SK-N-SH (cell line): ENCODE results near the gene MAEA. TPM values are rescaled to one million over a fixed set of nuclear protein-coding genes. Genes with fewer than 3 reads are reported as not detected.

Experiments used
- CTCF ChIA-PET: fragments of 300-600, 350-600 bp; formaldehyde crosslinking; extraction: SDS; loops from one replicate; lab custom pipeline; 2021; lab: Yijun Ruan, JAX
- POLR2A ChIA-PET: fragments of 350-600 bp; sonication (Branson Sonifier 250); formaldehyde crosslinking; extraction: SDS; loops from one replicate; lab custom pipeline; 2020; ENCODE audit warnings: antibody characterized with exemption, inconsistent platforms; lab: Yijun Ruan, JAX
- DNase-seq: peaks from one replicate; pipeline ENCODE4 v3.0.0; 2012
- H2AFZ ChIP-seq: fragments of 200-600 bp; sonication (generic); 2 replicates; pipeline ENCODE4 v1.8.1; 2016; ENCODE audit warnings: antibody characterized with exemption, mild to moderate bottlenecking, low read depth
- H3F3A ChIP-seq: fragments of 200-600 bp; sonication (generic); replicated peaks from 2 replicates; pipeline ENCODE3; 2016; ENCODE audit warnings: antibody characterized with exemption, mild to moderate bottlenecking; ENCODE audit not compliant: insufficient read depth
- H3K27ac ChIP-seq, 2 experiments: fragments of 200-500 bp in 1 of 2; fragments of 200-600 bp in 1 of 2; sonication (Bioruptor generic) in 1 of 2; sonication (generic), shearing (Covaris generic) in 1 of 2; 2 replicates each; pipeline versions ENCODE4 v1.5.1 to v1.6.1; 2014 to 2016; ENCODE audit warnings: low read depth in 2 of 2, inconsistent platforms in 1 of 2, low read length in 1 of 2, mild to moderate bottlenecking in 1 of 2, mixed read lengths in 1 of 2
- H3K27me3 ChIP-seq: fragments of 200-600 bp; sonication (generic), shearing (Covaris generic); 2 replicates; pipeline ENCODE4 v1.6.1; 2016; ENCODE audit warnings: mixed run types; ENCODE audit not compliant: insufficient read depth
- H3K36me3 ChIP-seq, 2 experiments: fragments of 200-500 bp in 1 of 2; fragments of 200-600 bp in 1 of 2; sonication (Bioruptor generic) in 1 of 2; sonication (generic) in 1 of 2; replicated peaks in 1 of 2; 2 replicates each; pipeline versions ENCODE3 to v1.5.1; 2014 to 2016; ENCODE audit warnings: low read length in 1 of 2, mild to moderate bottlenecking in 1 of 2; ENCODE audit not compliant: insufficient read depth in 2 of 2, control insufficient read depth in 1 of 2
- H3K4me1 ChIP-seq, 2 experiments: fragments of 200-500 bp in 1 of 2; fragments of 200-600 bp in 1 of 2; sonication (Bioruptor generic) in 1 of 2; sonication (generic), shearing (Covaris generic) in 1 of 2; 2 replicates each; pipeline versions ENCODE4 v1.5.1 to v1.6.1; 2014 to 2016; ENCODE audit warnings: low read depth in 1 of 2, low read length in 1 of 2, mixed run types in 1 of 2; ENCODE audit not compliant: insufficient read depth in 2 of 2, control insufficient read depth in 1 of 2
- H3K4me2 ChIP-seq: fragments of 200-600 bp; sonication (generic), shearing (Covaris generic); 2 replicates; pipeline ENCODE4 v1.6.1; 2017; ENCODE audit warnings: mixed run types
- H3K4me3 ChIP-seq, 2 experiments: fragments of 200-500 bp in 1 of 2; fragments of 200-600 bp in 1 of 2; sonication (Bioruptor generic) in 1 of 2; sonication (generic), shearing (Covaris generic) in 1 of 2; 2 replicates each; pipeline versions ENCODE4 v1.5.1 to v1.8.1; 2014 to 2016; ENCODE audit warnings: low read depth in 2 of 2, inconsistent platforms in 1 of 2, low read length in 1 of 2, mild to moderate bottlenecking in 1 of 2, mixed read lengths in 1 of 2, moderate library complexity in 1 of 2
- H3K79me2 ChIP-seq: fragments of 200-600 bp; sonication (generic); 2 replicates; pipeline ENCODE4 v1.8.1; 2017; ENCODE audit warnings: mild to moderate bottlenecking; ENCODE audit not compliant: insufficient read depth
- H3K9ac ChIP-seq: fragments of 200-600 bp; sonication (generic); 2 replicates; pipeline ENCODE4 v1.6.1; 2017; ENCODE audit warnings: mixed run types
- H3K9me2 ChIP-seq: fragments of 200-600 bp; sonication (generic); 2 replicates; pipeline ENCODE4 v1.6.1; 2017; ENCODE audit warnings: mixed run types
- H3K9me3 ChIP-seq: fragments of 200-600 bp; sonication (generic); 2 replicates; pipeline ENCODE4 v1.6.1; 2017; ENCODE audit warnings: mixed run types, mild to moderate bottlenecking, moderate library complexity
- H4K20me1 ChIP-seq: fragments of 200-600 bp; sonication (generic); 2 replicates; pipeline ENCODE4 v1.6.1; 2017; ENCODE audit warnings: mild to moderate bottlenecking, mixed run types; ENCODE audit not compliant: insufficient read depth
- EP300 ChIP-seq, 2 experiments: IDR thresholded peaks; 2 replicates each; pipeline versions ENCODE4 v1.4.0 to v1.6.1; 2012; ENCODE audit warnings: borderline replicate concordance in 1 of 2, low read depth in 1 of 2, low read length in 1 of 2
- GATA2 ChIP-seq: sonication (generic); formaldehyde crosslinking; IDR thresholded peaks from 2 replicates; pipeline ENCODE4 v1.5.0; 2020; ENCODE audit warnings: mild to moderate bottlenecking, missing genetic modification reagents
- MEF2A ChIP-seq: IDR thresholded peaks from 2 replicates; pipeline ENCODE4 v1.4.0; 2012; ENCODE audit warnings: low read depth, borderline replicate concordance
- MXI1 ChIP-seq: IDR thresholded peaks from 2 replicates; pipeline ENCODE4 v1.6.1; 2012; ENCODE audit warnings: mild to moderate bottlenecking, low read depth, low read length, improper control_type of control experiment
- RAD21 ChIP-seq: IDR thresholded peaks from 2 replicates; pipeline ENCODE4 v1.6.1; 2012; ENCODE audit warnings: mild to moderate bottlenecking, low read length
- RCOR1 ChIP-seq: fragments of 150-350 bp; IDR thresholded peaks from 2 replicates; pipeline ENCODE4 v1.6.1; 2017; ENCODE audit warnings: antibody characterized with exemption, low read length
- RXRA ChIP-seq: IDR thresholded peaks from 2 replicates; pipeline ENCODE4 v1.4.0; 2012; ENCODE audit warnings: low read depth, mild to moderate bottlenecking, borderline replicate concordance
- TCF12 ChIP-seq: IDR thresholded peaks from 2 replicates; pipeline ENCODE4 v1.4.0; 2012
- WGBS: methylation state at CpG from one replicate; pipeline ENCODE4 v1.1.6; 2017; ENCODE audit warnings: low lambda C conversion rate; 5-methylcytosine and 5-hydroxymethylcytosine counted together
- polyA plus RNA-seq, 3 experiments: library from polyadenylated mRNA; depleted of rRNA; stranded (reverse); fragments of >200 nt; gene quantifications; 2 replicates each; pipeline ENCODE4 v1.2.3, GENCODE V29; 2012
- TF ChIP-seq, protein P1 (sequence below): IDR thresholded peaks from 2 replicates; pipeline ENCODE4; 2012
- TF ChIP-seq, protein P2 (sequence below): IDR thresholded peaks from 2 replicates; pipeline ENCODE4 v1.4.0; 2012; ENCODE audit warnings: low read depth, borderline replicate concordance
- TF ChIP-seq, protein P3 (sequence below): IDR thresholded peaks from 2 replicates; pipeline ENCODE4 v1.4.0; 2012; ENCODE audit warnings: low read depth
- TF ChIP-seq, protein P4 (sequence below): fragments of 200-600 bp; sonication (generic); IDR thresholded peaks from 2 replicates; pipeline ENCODE4 v1.6.1; 2017; ENCODE audit warnings: antibody characterized with exemption, mild to moderate bottlenecking, moderate library complexity

The MAEA gene
- polyA plus RNA-seq, 1 of the 3 experiments (the other 2 are of a cell fraction), result 128 TPM

DNA sequence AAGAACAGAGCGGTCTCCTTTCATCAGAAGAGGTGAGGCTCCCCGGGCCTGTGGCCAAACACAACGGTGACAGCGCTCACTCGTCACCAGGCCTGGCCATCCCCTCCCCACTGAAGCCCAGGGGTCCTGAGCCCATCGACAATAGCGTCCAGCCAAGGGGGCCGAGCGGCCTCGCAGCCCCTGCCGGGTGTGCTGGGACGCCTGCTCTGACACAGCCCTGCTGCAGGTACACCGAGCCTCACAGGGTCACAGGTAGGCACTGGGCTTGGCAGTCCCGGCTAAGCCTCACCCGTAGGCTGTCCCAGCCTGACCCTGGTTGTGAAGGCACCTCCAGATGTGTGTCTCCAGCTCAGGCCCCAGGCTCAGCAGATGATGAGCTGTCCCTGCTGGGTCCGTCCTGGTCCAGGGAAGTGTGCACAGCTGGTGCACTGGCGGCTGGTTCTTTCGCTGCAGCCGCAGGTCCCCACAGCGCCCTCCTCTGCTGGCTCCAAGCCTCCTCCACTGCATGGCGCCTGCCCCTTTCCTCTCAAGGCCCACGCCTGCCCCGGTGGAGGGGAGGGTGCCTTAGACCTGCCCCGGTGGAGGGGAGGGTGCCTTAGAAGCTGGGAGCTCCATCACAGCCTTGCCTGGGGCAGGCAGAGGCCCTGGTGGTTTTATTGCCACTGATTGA is 78.9 kb downstream of the MAEA start:
- ChIA-PET CTCF (interaction anchor here (0.8 to 3.9 kb wide), 4 partner anchors 12 to 144 kb away, joined by 3 to 18 read pairs (median 4); partner anchors contain the start of gene MAEA), POLR2A (no interaction called here)
- Histone ChIP-seq H3K4me3 (no peak overlapping the region), H3K36me3 (peaks cover 9 to 40% of the 10 kb centered on the region in 2 experiments), H4K20me1 (no peaks in the 10 kb centered on the region), H3F3A (no peaks in the 10 kb centered on the region), H3K4me2 (no peak overlapping the region), H2AFZ (no peak overlapping the region), H3K27ac (no peak overlapping the region), H3K79me2 (no peaks in the 10 kb centered on the region), H3K4me1 (no peaks in the 10 kb centered on the region; a peak in 1 of 4 replicates), H3K9me2 (no peaks in the 10 kb centered on the region), H3K9ac (no peak overlapping the region), H3K9me3 (no peaks in the 10 kb centered on the region), H3K27me3 (no peaks in the 10 kb centered on the region)
- 97% methylated on average over 4 of the region's 24 CpGs for WGBS
- peak; percentile 32 for DNase-seq
- TF ChIP-seq, protein P1, sequence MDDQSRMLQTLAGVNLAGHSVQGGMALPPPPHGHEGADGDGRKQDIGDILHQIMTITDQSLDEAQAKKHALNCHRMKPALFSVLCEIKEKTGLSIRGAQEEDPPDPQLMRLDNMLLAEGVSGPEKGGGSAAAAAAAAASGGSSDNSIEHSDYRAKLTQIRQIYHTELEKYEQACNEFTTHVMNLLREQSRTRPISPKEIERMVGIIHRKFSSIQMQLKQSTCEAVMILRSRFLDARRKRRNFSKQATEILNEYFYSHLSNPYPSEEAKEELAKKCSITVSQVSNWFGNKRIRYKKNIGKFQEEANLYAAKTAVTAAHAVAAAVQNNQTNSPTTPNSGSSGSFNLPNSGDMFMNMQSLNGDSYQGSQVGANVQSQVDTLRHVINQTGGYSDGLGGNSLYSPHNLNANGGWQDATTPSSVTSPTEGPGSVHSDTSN, result no peak
- TF ChIP-seq, protein P2, sequence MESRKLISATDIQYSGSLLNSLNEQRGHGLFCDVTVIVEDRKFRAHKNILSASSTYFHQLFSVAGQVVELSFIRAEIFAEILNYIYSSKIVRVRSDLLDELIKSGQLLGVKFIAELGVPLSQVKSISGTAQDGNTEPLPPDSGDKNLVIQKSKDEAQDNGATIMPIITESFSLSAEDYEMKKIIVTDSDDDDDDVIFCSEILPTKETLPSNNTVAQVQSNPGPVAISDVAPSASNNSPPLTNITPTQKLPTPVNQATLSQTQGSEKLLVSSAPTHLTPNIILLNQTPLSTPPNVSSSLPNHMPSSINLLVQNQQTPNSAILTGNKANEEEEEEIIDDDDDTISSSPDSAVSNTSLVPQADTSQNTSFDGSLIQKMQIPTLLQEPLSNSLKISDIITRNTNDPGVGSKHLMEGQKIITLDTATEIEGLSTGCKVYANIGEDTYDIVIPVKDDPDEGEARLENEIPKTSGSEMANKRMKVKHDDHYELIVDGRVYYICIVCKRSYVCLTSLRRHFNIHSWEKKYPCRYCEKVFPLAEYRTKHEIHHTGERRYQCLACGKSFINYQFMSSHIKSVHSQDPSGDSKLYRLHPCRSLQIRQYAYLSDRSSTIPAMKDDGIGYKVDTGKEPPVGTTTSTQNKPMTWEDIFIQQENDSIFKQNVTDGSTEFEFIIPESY, result no peak
- TF ChIP-seq, protein P3, sequence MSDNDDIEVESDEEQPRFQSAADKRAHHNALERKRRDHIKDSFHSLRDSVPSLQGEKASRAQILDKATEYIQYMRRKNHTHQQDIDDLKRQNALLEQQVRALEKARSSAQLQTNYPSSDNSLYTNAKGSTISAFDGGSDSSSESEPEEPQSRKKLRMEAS, result no peak
- TF ChIP-seq TCF12 (no peak), EP300 (IDR thresholded peaks at IDR 0.05; ENCODE audit: borderline replicate concordance in 1 of 2, low read depth in 1 of 2, low read length in 1 of 2) (no peak), RCOR1 (no peak), MXI1 (no peak), GATA2 (CRISPR knock-in tag) (no peak), MEF2A (no peak)
- TF ChIP-seq, protein P4, sequence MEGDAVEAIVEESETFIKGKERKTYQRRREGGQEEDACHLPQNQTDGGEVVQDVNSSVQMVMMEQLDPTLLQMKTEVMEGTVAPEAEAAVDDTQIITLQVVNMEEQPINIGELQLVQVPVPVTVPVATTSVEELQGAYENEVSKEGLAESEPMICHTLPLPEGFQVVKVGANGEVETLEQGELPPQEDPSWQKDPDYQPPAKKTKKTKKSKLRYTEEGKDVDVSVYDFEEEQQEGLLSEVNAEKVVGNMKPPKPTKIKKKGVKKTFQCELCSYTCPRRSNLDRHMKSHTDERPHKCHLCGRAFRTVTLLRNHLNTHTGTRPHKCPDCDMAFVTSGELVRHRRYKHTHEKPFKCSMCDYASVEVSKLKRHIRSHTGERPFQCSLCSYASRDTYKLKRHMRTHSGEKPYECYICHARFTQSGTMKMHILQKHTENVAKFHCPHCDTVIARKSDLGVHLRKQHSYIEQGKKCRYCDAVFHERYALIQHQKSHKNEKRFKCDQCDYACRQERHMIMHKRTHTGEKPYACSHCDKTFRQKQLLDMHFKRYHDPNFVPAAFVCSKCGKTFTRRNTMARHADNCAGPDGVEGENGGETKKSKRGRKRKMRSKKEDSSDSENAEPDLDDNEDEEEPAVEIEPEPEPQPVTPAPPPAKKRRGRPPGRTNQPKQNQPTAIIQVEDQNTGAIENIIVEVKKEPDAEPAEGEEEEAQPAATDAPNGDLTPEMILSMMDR, result no peak

DNA sequence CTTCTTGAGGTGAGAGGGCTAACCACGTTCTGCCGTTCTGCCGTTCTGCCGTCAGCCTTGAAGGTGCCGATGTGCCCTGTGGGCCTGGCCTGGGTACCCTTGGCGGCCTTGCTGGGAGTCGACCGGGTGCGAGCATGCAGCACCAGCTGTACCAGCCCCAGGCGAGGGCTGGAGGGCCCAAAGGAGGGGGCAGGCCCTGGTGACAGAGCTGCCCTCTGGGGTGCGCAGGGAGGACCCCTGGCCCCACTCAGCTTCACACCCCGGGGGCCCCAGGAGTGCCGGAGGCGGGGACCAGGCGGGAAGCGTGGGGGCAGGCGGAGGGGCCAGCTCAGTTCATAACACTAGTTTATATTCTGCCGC is 79.4 kb downstream of the MAEA start:
- Histone ChIP-seq H3F3A (no peaks in the 10 kb centered on the region), H3K79me2 (no peaks in the 10 kb centered on the region), H3K9me2 (no peaks in the 10 kb centered on the region), H4K20me1 (no peaks in the 10 kb centered on the region), H3K36me3 (peaks cover 9 to 45% of the 10 kb centered on the region in 2 experiments), H3K4me3 (no peak overlapping the region), H3K27me3 (no peaks in the 10 kb centered on the region), H2AFZ (no peak overlapping the region), H3K27ac (no peak overlapping the region), H3K4me2 (no peak overlapping the region), H3K9ac (no peak overlapping the region), H3K9me3 (no peaks in the 10 kb centered on the region), H3K4me1 (no peaks in the 10 kb centered on the region)
- ChIA-PET POLR2A (no interaction called here), CTCF (interaction anchor here (0.8 to 3.9 kb wide), 4 partner anchors 13 to 144 kb away, joined by 3 to 18 read pairs (median 4); partner anchors contain the start of gene MAEA)
- DNase-seq, result no peak
- TF ChIP-seq RXRA (no peak), RAD21 (no peak)
- 93% methylated on average over 17 of the region's 18 CpGs for WGBS
